Measurements from ENCODE around the gene UBE2C. TPM values are rescaled to one million over a fixed set of nuclear protein-coding genes. Genes with fewer than 3 reads are reported as not detected.

The UBE2C gene
- total RNA-seq, 1 donor from 2014 or later: 7.6 TPM

GRCh38 chr20:45860560-45861220 is 48.2 kb downstream of the UBE2C start:
- H3K36me3 ChIP-seq: no peaks in the 10 kb centered on the region
- H3K9me3 ChIP-seq: no peaks in the 10 kb centered on the region
- DNase-seq (ENCODE audit: extremely low spot score in 2 of 2): no peak
- H3K4me3 ChIP-seq: no peak overlapping the region
- no peak overlapping the region for H3K27ac ChIP-seq
- no peaks in the 10 kb centered on the region for H3K27me3 ChIP-seq
- intact Hi-C loops (cut with DNase I): no loop called here
- TF ChIP-seq POLR2A (IDR thresholded peaks at IDR 0.05) (no peak), POLR2AphosphoS5 (IDR thresholded peaks at IDR 0.05; ENCODE audit: insufficient read depth in 1 of 2, low read depth in 1 of 2) (no peak)
- TF ChIP-seq, protein P1, sequence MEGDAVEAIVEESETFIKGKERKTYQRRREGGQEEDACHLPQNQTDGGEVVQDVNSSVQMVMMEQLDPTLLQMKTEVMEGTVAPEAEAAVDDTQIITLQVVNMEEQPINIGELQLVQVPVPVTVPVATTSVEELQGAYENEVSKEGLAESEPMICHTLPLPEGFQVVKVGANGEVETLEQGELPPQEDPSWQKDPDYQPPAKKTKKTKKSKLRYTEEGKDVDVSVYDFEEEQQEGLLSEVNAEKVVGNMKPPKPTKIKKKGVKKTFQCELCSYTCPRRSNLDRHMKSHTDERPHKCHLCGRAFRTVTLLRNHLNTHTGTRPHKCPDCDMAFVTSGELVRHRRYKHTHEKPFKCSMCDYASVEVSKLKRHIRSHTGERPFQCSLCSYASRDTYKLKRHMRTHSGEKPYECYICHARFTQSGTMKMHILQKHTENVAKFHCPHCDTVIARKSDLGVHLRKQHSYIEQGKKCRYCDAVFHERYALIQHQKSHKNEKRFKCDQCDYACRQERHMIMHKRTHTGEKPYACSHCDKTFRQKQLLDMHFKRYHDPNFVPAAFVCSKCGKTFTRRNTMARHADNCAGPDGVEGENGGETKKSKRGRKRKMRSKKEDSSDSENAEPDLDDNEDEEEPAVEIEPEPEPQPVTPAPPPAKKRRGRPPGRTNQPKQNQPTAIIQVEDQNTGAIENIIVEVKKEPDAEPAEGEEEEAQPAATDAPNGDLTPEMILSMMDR (IDR thresholded peaks at IDR 0.05): no peak
- H3K4me1 ChIP-seq: peaks cover 22% of the 10 kb centered on the region

DNA sequence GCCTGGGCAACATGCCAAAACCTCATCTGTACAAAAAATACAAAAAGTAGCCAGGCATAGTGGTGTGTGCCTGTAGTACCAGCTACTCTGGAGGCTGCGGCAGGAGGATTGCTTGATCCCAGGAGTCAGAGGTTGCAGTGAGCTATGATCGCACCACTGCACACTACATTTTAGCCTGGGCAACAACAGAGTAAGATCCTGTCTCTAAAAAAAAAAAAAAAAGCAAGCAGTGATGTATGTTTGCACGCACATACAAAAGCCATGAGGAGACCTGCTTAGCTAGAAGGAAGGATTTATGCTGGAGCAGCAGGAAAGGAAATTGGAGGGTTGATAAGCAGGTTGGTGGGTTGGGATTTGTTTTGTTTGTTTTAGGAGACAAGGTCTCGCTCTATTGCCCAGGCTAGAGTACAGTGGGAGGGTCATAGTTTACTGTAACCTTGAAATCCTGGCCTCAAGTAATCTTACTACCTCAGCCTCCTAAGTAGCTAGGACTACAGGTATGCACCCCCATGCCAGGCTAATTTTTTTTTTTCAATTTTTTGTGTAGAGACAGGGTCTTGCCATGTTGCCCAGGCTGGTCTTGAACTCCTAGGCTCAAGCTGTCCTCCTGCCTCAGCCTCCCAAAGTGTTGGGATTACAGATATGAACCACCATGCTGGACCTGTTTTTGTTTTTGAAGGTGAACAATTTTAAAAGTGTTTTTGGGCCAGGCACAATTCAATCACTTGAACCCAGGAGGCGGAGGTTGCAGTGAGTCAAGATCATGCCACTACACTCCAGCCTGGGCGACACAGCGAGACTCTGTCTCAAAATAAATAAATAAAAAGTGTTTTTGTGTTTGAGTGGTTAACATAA is 49.0 kb downstream of the UBE2C start:
- H3K4me3 ChIP-seq: no peak overlapping the region
- DNase-seq (ENCODE audit: extremely low spot score in 2 of 2): no peak
- TF ChIP-seq POLR2A (IDR thresholded peaks at IDR 0.05) (no peak), POLR2AphosphoS5 (IDR thresholded peaks at IDR 0.05; ENCODE audit: insufficient read depth in 1 of 2, low read depth in 1 of 2) (no peak)
- TF ChIP-seq, protein P1 (IDR thresholded peaks at IDR 0.05): no peak
- H3K4me1 ChIP-seq: peaks cover 14% of the 10 kb centered on the region
- H3K27me3 ChIP-seq: no peaks in the 10 kb centered on the region
- H3K27ac ChIP-seq: no peak overlapping the region
- intact Hi-C loops (cut with DNase I): no loop called here
- H3K36me3 ChIP-seq: no peaks in the 10 kb centered on the region
- H3K9me3 ChIP-seq: no peaks in the 10 kb centered on the region

DNA sequence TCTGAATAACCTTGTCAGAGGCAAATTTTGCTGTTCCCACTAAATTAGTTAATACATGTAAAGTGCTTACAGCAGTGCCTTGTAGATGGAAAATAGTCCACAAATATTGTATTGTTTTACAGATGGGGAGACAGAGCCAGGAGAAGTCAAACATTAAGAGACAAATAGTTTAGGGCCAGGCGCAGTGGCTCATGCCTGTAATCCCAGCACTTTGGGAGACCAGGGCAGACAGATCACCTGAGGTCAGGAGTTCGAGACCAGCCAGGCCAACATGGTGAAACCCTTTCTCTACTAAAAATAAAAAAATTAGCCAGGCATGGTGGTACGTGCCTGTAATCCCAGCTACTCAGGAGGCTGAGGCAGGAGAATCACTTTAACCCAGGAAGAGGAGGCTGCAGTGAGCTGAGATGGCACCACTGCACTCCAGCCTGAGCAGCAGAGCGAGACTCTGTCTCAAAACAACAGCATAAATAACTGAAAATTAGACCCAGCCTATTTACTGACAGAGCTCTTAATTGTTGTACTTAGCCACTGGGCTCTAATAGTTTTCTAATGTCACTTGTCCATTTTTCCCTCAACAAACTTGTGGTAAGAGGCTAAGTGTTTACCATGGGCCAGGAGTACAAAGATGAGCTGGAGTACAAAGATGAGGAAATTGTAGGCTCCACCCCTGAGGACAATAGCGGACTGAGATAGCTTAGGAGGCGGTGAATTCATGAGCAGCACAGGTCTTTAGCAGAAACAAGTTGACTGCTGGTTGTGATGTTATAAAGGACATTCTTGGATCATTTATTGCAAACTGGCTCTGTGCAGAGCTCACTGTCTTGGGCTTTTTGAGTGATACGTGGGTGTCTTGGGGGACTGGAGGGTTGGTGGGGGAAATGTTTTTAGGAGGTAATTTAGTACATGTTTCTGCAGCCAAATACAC is 51.4 kb downstream of the UBE2C start:
- H3K4me3 ChIP-seq: no peak overlapping the region
- no peaks in the 10 kb centered on the region for H3K9me3 ChIP-seq
- H3K4me1 ChIP-seq: no peaks in the 10 kb centered on the region
- intact Hi-C loops (cut with DNase I): no loop called here
- H3K27ac ChIP-seq: no peak overlapping the region
- no peak for TF ChIP-seq POLR2AphosphoS5 (IDR thresholded peaks at IDR 0.05; ENCODE audit: insufficient read depth in 1 of 2, low read depth in 1 of 2)
- TF ChIP-seq, protein P1 (IDR thresholded peaks at IDR 0.05): no peak
- no peak for TF ChIP-seq POLR2A (IDR thresholded peaks at IDR 0.05)
- no peaks in the 10 kb centered on the region for H3K36me3 ChIP-seq
- no peaks in the 10 kb centered on the region for H3K27me3 ChIP-seq
- no peak for DNase-seq (ENCODE audit: extremely low spot score in 2 of 2)

- no peak for DNase-seq (ENCODE audit: extremely low spot score in 2 of 2)
- no peaks in the 10 kb centered on the region for H3K4me1 ChIP-seq
- H3K4me3 ChIP-seq: no peak overlapping the region
- no peaks in the 10 kb centered on the region for H3K9me3 ChIP-seq
- H3K36me3 ChIP-seq: no peaks in the 10 kb centered on the region
- intact Hi-C loops (cut with DNase I): no loop called here
- no peak overlapping the region for H3K27ac ChIP-seq
- no peaks in the 10 kb centered on the region for H3K27me3 ChIP-seq
- TF ChIP-seq, protein P1 (IDR thresholded peaks at IDR 0.05): no peak
- TF ChIP-seq POLR2AphosphoS5 (IDR thresholded peaks at IDR 0.05; ENCODE audit: insufficient read depth in 1 of 2, low read depth in 1 of 2) (no peak), POLR2A (IDR thresholded peaks at IDR 0.05) (no peak)
Measured at GRCh38 chr20:45866454-45866853, 54.0 kb downstream of the UBE2C start.

Small RNA genes lying within 50 kb of the gene (small RNA-seq; reads per million reads assigned to genes)
- not detected for gene RNU6ATAC38P

Other genes starting within 250 kb of the UBE2C start
- not detected for gene WFDC8, start 233.4 kb upstream of the UBE2C start, total RNA-seq
- gene WFDC10A, start 182.9 kb upstream of the UBE2C start, total RNA-seq: not detected
- not detected for gene WFDC9, start 181.4 kb upstream of the UBE2C start, total RNA-seq
- not detected for gene WFDC11, start 142.4 kb upstream of the UBE2C start, total RNA-seq
- not detected for gene WFDC13, start 110.6 kb upstream of the UBE2C start, total RNA-seq
- gene WFDC10B, start 107.6 kb upstream of the UBE2C start, total RNA-seq: not detected
- gene SPINT4, start 90.3 kb upstream of the UBE2C start, total RNA-seq: not detected
- gene WFDC3, start 20.8 kb upstream of the UBE2C start, total RNA-seq: not detected
- gene DNTTIP1, start 20.7 kb upstream of the UBE2C start, total RNA-seq: 33.6 TPM
- gene TNNC2, start 14.7 kb downstream of the UBE2C start, total RNA-seq: not detected
- 145 TPM for gene SNX21, start 21.2 kb downstream of the UBE2C start, total RNA-seq
- 50.6 TPM for gene ACOT8, start 44.7 kb downstream of the UBE2C start, total RNA-seq
- gene ZSWIM3, start 45.0 kb downstream of the UBE2C start, total RNA-seq: 2.9 TPM
- gene ZSWIM1, start 68.6 kb downstream of the UBE2C start, total RNA-seq: 4.2 TPM
- 7.1 TPM for gene SPATA25, start 75.0 kb downstream of the UBE2C start, total RNA-seq
- 15.2 TPM for gene NEURL2, start 78.6 kb downstream of the UBE2C start, total RNA-seq
- gene CTSA, start 78.7 kb downstream of the UBE2C start, total RNA-seq: 114 TPM
- 292 TPM for gene PLTP, start 99.5 kb downstream of the UBE2C start, total RNA-seq
- 36.6 TPM for gene PCIF1, start 122.0 kb downstream of the UBE2C start, total RNA-seq
- 24.1 TPM for gene ZNF335, start 159.6 kb downstream of the UBE2C start, total RNA-seq
- gene MMP9, start 196.3 kb downstream of the UBE2C start, total RNA-seq: 1.7 TPM
- gene SLC12A5, start 216.6 kb downstream of the UBE2C start, total RNA-seq: not detected

Data from vagina (tissue), 2 donors.